GM19455 (cell line): Measurements from ENCODE around the gene VCAM1.
"Not testable (repeated sequence)": the region's sequence is repeated elsewhere in the genome, so short reads cannot be mapped to it uniquely, and the experiment has no call there.

Experiments
- ATAC-seq: cut with Tn5 transposase; IDR thresholded peaks from one replicate; pipeline ENCODE4 v1.9.1; 2021; ENCODE audit not compliant: unreplicated experiment

The VCAM1 gene

GRCh38 chr1:100719490-100719889 is at the start of gene VCAM1:
TSS of gene VCAM1 (plus strand) at chr1:100719742. CDS start at chr1:100719861, 119 bp downstream.
- no peak for ATAC-seq

- ATAC-seq, result no peak
These were observed 49.5 kb upstream of the VCAM1 start for GRCh38 chr1:100670083-100670482.

GRCh38 chr1:100671601-100672000 is 47.9 kb upstream of the VCAM1 start:
- ATAC-seq, result no peak

- ATAC-seq, result no peak
These were observed 35.8 kb upstream of the VCAM1 start for GRCh38 chr1:100683448-100684349.

- ATAC-seq, result no peak
These were observed 19.8 kb upstream of the VCAM1 start for GRCh38 chr1:100699744-100700143.

- no peak for ATAC-seq
These were observed 19.0 kb upstream of the VCAM1 start for GRCh38 chr1:100700586-100700985.

- no peak for ATAC-seq
These were observed 16.5 kb upstream of the VCAM1 start for GRCh38 chr1:100703052-100703451.

- no peak for ATAC-seq
These were observed 15.8 kb upstream of the VCAM1 start for GRCh38 chr1:100703716-100704115.

- ATAC-seq, result no peak
These were observed 15.1 kb upstream of the VCAM1 start for GRCh38 chr1:100704473-100704872.

- ATAC-seq, result no peak
These were observed 13.2 kb upstream of the VCAM1 start for GRCh38 chr1:100706296-100706695.

GRCh38 chr1:100706856-100707255 is 12.7 kb upstream of the VCAM1 start:
- no peak for ATAC-seq

- ATAC-seq, result no peak
These were observed 11.0 kb upstream of the VCAM1 start for GRCh38 chr1:100708476-100709062.

GRCh38 chr1:100710906-100711682 is 8.4 kb upstream of the VCAM1 start:
- ATAC-seq, result no peak

- not testable (repeated sequence) for ATAC-seq
These were observed 6.5 kb upstream of the VCAM1 start for GRCh38 chr1:100713027-100713426.

GRCh38 chr1:100713626-100714025 is 5.9 kb upstream of the VCAM1 start:
- no peak for ATAC-seq

GRCh38 chr1:100714599-100714998 is 4.9 kb upstream of the VCAM1 start:
- ATAC-seq, result no peak

- no peak for ATAC-seq
These were observed 2.3 kb upstream of the VCAM1 start for GRCh38 chr1:100717218-100717617.

- no peak for ATAC-seq
These were observed 961 bp upstream of the VCAM1 start for GRCh38 chr1:100718581-100718980.

GRCh38 chr1:100720101-100720500 is 559 bp downstream of the VCAM1 start:
- no peak for ATAC-seq

GRCh38 chr1:100720751-100721150 is 1.2 kb downstream of the VCAM1 start:
- ATAC-seq, result no peak

GRCh38 chr1:100721526-100722207 is 2.1 kb downstream of the VCAM1 start:
- no peak for ATAC-seq
